Ishikawa (cell line): Measurements from ENCODE around the gene RPL31.

Source experiments
- TF ChIP-seq, protein P1 (sequence below): IDR thresholded peaks from 2 replicates; pipeline ENCODE4 v1.6.1; 2012
- TF ChIP-seq, protein P2 (sequence below): IDR thresholded peaks from 2 replicates; pipeline ENCODE4 v1.6.1; 2012; ENCODE audit warnings: low read depth, mild to moderate bottlenecking

GRCh38 chr2:101047774-101048173 lies 45.7 kb downstream of the RPL31 start:
- TF ChIP-seq, protein P1, sequence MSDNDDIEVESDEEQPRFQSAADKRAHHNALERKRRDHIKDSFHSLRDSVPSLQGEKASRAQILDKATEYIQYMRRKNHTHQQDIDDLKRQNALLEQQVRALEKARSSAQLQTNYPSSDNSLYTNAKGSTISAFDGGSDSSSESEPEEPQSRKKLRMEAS = no peak
- TF ChIP-seq, protein P2, sequence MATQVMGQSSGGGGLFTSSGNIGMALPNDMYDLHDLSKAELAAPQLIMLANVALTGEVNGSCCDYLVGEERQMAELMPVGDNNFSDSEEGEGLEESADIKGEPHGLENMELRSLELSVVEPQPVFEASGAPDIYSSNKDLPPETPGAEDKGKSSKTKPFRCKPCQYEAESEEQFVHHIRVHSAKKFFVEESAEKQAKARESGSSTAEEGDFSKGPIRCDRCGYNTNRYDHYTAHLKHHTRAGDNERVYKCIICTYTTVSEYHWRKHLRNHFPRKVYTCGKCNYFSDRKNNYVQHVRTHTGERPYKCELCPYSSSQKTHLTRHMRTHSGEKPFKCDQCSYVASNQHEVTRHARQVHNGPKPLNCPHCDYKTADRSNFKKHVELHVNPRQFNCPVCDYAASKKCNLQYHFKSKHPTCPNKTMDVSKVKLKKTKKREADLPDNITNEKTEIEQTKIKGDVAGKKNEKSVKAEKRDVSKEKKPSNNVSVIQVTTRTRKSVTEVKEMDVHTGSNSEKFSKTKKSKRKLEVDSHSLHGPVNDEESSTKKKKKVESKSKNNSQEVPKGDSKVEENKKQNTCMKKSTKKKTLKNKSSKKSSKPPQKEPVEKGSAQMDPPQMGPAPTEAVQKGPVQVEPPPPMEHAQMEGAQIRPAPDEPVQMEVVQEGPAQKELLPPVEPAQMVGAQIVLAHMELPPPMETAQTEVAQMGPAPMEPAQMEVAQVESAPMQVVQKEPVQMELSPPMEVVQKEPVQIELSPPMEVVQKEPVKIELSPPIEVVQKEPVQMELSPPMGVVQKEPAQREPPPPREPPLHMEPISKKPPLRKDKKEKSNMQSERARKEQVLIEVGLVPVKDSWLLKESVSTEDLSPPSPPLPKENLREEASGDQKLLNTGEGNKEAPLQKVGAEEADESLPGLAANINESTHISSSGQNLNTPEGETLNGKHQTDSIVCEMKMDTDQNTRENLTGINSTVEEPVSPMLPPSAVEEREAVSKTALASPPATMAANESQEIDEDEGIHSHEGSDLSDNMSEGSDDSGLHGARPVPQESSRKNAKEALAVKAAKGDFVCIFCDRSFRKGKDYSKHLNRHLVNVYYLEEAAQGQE = no peak
